ENCODE measurements around the gene TUBGCP6.

The TUBGCP6 gene

DNA sequence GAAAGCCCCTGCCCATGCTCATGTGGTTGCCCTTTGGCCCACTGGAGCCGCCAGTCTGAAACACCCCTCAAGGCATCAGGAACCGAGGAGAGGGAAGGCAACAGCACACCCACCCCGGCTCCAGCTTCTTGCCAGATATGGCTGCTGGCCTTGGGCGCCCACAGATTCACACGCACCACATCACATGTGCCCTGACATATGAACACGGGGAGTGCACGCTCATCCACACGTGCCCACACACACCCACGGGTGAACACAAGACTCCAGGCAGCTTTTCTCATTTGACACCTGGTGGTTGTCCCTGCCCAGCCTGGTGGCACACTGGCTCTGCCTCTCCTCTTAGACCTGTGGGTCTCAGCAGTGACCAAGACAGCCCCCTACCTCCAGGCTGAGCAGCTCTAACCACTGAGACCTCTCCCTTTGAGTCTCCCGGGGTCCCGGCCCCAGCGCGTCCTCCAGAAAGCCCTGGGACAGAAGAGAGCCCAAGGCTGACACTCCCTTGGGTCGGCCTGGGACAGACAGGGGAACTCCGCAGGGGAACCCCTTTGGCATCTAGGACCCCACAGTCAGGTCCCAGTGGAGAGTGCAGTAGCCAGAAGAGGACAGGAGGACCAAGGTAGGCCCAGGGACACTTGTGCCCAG, 19.4 kb upstream of the TUBGCP6 start:
- DNase-seq (ENCODE audit: low read depth): no peak

GRCh38 chr22:50262973-50263617, 18.3 kb upstream of the TUBGCP6 start:
- no peak for DNase-seq (ENCODE audit: low read depth)

GRCh38 chr22:50262460-50262911, 17.7 kb upstream of the TUBGCP6 start:
- DNase-seq (ENCODE audit: low read depth): no peak

- no peak for DNase-seq (ENCODE audit: low read depth)
Observed at GRCh38 chr22:50261615-50262459, 17.0 kb upstream of the TUBGCP6 start, which contains the start of gene MAPK12. TSS of gene MAPK12 (minus strand) at chr22:50261683. CDS start at chr22:50261509, 174 bp downstream.

GRCh38 chr22:50260801-50261614, 16.2 kb upstream of the TUBGCP6 start:
- no peak for DNase-seq (ENCODE audit: low read depth)

GRCh38 chr22:50260434-50260800, 15.6 kb upstream of the TUBGCP6 start:
- DNase-seq (ENCODE audit: low read depth): no peak

DNA sequence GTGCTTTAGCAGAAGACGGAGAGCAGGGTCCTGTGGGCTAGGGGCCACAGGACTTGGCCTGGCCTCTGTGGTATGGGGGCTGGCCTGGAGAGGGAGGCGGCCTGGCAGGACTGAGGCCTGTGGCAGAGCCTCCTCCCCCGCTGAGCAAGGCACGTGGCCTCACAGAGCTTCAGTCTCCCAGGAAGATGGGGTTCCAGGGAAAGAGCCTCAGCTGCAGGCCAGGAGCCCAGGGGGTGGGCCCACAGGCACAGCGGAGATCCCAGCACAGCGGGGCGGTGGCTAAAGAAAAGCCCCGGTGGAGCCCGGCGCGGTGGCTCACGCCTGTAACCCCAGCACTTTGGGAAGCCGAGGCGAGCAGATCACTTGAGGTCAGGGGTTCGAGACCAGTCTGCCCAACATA, 14.5 kb upstream of the TUBGCP6 start:
- no peak for DNase-seq (ENCODE audit: low read depth)

DNA sequence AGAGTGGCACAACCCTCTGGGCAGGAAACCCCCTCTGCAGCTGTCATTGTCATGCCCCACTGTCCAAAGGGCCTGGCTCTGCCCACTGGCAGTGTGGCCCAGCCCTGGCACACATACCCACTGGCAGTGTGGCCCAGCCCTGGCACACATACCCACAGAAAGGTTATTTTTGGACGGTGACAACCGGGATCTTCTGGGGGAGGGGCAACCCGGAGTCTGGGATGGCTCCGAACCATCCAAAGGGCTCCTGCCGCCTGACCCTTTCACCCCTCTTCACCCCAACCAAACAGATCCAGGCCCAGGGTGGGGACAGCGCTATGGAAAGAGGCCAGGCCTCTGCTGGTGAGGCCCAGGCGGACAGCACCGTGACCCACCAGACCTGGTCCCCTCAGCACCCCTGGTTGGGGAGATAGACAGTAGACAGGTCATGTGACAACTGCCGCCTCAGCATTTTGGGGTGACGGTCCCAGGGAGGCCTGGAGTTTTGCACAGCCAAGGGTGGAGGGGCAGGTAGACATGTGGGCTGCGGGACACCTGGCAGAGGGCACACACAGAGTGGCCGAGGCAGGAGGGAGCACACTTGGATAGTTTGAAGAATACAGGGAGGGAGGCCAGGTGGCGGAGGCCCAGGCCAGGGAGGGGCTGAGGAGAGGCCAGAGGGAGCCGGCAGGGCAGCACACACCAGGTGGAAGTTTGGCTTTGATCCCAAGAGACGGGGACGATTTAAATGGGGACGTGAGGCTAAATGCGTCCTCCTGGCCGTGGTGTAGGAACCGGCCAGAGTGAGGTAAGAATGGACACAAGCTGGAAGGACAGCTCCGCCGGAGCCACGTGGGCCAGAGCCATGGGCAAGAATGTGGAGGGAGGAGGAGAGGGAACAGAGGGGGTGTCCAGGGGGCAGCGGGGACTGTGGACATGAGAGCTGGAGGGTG, 13.8 kb upstream of the TUBGCP6 start:
- DNase-seq (ENCODE audit: low read depth): no peak

DNA sequence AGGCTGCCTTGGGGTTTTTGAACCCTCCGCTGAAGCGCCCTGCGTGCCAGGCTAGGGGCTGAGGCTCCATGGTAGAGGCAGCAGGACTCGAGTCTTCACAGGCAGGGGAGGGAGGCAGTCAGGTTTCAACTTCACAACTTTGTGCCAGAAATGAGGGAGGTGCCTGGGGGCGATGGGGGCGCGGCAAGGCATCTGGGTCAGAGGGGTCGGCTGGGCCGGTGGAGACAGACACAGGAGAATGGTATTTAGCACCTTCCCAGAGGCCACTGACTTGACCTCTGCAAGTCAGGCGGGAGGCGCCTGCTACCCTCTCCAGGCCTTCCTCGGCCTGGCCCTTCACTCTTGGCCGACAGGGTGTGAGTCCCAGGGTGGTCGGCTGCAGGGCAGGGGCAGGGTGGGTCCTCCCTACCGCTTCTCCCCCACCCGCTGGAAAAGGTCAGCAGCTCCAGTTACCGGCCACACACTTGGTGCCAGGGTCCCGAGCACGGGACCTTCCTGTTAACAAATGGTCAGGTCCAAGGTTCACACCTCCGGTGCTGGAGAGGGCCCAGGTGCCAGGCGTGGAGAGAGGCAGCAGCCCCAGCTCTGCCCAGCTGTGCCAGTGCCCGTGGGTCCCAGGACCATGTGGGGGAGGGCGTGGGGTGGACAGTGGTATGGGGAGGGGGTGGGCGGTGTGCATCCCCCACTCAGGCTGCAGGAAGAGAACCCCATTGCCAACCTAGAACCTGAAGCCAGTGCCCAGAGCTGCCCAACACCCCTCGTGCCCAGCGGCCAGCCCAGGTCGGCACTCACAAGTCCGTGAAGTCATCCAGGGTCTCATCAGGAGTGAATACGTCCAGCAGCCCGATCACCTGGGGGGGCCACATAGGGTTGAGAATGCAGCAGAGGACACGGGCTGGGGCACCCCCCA, 12.9 kb upstream of the TUBGCP6 start:
- no peak for DNase-seq (ENCODE audit: low read depth)

- DNase-seq (ENCODE audit: low read depth): no peak
Observed at GRCh38 chr22:50257041-50257440, 12.2 kb upstream of the TUBGCP6 start.

DNA sequence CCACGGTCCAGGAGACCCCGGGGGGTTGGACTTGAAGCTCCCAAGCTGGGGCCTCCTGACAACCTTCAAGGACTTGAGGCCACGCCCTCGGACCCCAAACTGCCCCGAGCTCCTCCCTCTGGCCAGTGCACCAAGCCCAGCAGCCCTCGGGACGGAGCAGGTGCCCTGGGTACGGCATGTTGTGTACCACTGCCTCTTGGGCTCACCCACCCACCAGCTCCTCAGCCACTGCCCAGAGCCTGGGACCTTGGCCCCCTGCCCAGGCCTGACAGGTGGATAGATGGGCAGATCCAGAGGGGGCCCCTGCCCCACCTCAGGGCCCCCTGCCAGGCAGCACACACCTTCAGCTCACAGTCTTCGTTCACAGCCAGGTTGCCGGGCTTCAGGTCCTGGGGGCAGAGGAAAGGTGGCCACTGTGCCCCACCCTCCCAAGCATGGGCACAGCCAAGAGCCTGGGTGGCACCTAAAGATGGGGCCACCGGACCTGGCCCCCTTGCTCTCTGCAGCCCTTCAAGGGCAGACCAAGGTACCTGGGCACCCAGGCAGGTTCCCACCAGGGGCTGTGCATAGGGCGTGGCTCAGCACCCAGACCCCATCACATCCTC, 11.5 kb upstream of the TUBGCP6 start:
- no peak for DNase-seq (ENCODE audit: low read depth)

DNA sequence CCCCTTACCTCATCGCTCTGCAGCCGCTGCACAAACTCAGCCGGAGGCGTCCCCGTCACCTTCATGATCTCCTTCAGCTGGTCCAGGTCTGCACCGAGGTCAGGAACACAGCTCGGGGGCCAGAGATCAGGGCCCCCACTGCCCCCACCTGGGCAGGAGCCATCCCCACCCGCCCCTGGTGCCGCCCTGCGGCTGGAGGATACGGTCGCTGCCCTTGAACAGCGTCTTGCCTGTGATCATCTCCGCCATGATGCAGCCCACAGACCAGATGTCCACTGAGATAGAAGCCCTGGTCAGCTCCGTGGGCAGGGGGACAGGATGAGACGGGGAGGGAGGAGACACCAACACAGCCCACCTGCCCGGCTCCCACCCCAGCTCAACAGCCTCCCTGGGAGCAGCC, 10.8 kb upstream of the TUBGCP6 start:
- DNase-seq (ENCODE audit: low read depth): no peak

DNA sequence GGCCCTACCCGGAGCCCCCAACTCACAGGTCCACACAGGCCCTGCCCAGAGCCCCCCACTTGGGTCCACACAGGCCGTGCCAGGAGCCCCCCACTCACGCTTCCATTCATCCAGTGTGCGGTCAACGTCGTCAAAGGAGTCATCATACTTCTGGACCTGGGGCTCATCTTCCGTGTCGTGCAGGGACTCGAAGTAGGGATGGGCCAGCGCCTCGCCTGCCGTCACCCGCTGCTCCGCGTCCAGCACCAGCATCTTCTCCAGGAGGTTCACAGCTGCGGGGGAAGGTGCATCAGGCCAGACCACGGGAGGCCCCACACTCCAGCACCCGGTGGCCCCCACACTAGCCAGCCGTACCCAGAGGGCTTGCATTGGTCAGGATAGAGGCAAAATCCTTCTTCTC, 10.3 kb upstream of the TUBGCP6 start:
- DNase-seq (ENCODE audit: low read depth): no peak

GRCh38 chr22:50253941-50254340, 9.1 kb upstream of the TUBGCP6 start:
- no peak for DNase-seq (ENCODE audit: low read depth)

DNA sequence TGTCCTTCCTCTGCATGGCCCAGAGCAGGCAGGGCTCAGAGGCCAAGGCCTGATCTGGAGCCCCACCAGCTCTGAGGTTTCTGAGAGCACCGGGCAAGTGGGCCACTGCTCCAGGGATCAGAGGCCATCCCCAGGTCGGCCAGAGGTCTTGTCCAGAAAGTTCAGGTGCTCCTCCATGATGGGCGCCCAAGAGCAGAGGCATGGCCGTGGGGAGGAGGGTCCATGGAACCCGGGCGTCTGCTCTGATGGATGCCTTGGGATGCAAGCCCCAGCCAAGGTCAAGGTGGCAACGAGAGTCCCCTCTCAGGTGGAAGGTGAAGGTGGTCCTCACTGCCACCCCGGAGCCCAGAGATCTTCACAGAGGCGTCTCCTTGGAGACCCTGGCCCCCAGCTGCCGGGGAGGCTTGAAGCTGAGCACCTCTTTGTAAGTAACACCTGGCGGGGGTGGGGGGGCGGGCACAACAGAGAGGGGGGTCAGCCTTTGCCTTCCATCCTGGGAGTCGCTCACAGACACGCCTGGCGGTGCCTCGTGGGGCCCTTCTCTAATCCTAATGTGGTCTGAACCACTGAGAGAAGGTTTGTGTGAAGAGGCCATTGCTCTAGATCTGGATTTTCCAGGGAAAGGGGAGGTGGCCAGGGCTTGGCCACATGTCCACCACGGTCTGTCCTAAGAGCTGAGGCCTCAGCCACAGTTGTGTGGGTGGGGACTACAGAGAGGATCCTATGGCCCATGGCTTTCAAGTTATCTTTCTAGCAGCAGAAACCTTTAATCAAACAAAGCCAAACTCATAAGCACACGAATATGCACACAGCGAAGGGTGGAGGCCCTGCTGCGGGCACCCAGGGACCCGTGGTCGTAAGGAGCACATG, 8.5 kb upstream of the TUBGCP6 start:
- DNase-seq (ENCODE audit: low read depth): no peak

DNA sequence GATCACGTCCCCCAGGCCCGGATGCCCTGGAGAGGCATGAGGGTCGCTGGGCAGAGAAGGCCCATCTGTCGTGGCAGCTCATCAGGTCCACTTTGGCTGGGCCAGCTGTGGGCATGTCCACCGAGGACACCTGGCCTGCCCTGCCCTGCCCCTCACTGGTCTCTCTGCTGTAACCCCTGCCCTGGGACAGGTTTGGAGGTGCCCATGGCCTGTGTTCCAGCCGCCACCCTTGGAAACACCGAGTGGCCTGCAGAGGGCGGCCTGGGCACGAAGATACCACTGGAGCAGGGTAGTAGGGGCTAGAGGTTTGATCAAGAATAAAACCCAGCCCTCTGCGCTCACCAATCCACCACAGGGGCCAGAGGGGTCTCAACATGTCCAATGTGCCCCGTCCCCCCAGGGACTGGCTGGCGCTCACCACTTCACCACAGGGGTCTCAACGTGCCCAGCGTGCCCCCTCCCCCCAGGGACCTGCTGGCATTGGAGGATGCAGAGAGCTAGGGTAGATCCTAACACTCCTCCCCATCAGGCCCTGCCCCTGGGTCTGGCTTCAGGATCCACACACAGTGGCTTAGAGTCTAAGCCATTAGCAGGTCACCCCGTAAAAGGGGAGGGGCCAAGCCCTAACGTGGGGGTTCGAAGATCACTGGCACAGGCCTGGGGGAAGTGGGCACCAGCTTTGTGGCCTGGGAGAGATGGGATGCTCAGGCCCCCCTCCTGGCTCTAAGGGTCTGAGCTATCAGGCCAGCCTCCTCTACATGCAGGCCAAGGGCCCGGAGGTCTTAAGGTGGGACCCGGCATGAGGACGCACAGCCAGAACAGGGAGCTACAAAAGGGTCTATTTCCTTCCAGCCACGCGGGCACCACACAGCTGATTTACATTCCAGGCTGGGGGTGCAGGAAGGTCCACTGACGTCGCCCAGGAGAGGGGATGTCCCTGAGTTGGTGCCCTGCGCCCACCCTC, 7.5 kb upstream of the TUBGCP6 start:
- peak; percentile 35 for DNase-seq (ENCODE audit: low read depth)

DNA sequence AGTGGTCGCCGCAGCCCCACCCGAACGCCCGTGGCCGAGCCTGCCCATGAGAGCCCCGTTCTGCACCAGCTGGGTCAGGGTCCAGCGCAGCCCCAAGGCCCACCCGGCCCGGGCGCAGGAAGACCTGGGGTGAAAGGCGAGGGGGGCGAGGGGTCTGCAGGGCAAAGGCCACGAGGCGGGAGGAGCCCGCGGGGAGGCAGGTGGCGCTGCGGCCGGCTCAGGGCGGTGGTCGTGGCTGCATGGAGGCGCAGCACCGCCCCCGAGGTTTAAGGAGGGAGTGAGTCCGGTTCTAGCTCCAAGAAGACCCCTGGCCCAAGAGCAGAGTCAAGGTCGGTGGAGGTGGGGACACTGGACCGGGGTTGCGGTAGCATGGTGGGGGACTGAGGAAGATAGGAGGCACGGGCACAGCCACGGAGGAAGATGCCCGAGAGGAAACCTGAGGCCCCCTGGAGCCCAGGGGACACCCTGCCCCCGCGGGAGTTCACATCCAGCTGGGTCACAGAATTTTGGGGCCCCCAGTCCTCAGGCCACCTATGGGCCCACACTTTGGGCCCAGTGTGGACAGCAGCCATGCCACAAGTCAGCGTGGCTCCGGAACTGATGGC, 6.8 kb upstream of the TUBGCP6 start:
- DNase-seq (ENCODE audit: low read depth): no peak

Data from T-helper 22 cell (primary cell).